HG03565 (cell line): ENCODE measurements around the gene AUTS2.

Source experiments
- ATAC-seq: cut with Tn5 transposase; IDR thresholded peaks from one replicate; pipeline ENCODE4 v1.9.1; 2021; ENCODE audit warnings: mild to moderate bottlenecking, moderate library complexity; ENCODE audit not compliant: unreplicated experiment

Gene AUTS2

GRCh38 chr7:70419526-70420380, 821.5 kb downstream of the AUTS2 start:
- ATAC-seq = no peak

GRCh38 chr7:70420381-70420662, 822.0 kb downstream of the AUTS2 start:
- no peak for ATAC-seq

DNA sequence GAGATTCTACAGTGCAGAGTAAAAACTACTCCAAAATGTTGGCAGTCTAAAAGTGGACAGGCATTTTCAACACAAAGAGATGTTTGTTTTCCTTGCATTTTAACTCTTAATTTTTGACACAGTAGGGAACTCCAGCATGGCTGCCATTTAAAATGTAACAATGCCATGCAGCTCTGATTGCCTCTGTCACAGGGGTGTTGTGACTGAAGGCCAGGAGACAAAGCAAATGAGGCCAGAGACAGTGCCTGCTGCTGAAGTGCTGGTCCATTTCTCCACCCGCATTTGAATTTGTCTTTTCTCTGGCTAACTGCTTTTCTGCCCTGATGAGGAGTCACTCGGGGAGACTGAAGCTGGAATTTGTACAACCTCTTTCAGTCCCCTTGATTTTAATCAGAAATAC, 823.0 kb downstream of the AUTS2 start:
- no peak for ATAC-seq

DNA sequence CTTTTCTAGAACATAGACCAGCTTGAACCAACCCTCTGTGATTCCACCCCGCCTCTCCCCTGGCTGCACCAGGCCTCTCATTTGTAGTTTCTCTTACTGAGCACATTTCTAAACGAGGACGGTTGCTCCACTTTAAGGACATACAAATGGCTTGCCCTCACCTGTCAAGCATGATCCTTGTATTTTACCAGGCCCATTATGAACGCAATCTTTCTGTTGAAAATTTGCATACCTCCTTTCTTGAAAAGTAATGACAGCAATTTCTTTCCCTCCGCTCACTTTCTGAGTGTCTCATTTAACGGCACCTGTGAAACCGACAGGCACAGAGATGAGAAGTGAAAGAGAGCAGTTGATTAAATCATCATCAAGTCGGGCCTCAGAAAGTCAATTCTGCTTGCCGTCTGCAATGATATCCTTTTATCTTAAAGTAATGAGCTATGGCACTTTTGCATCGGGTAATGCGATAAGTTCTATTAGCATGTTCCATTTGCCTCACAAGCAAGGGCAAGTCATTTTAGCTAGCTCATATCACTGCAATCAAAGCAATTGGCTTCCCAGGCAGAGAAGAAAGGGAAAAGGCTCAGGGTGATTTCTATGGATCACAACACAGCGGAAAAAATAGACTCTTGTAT, 828.1 kb downstream of the AUTS2 start:
- ATAC-seq = no peak

- no peak for ATAC-seq
Observed at GRCh38 chr7:70432567-70433001, 834.3 kb downstream of the AUTS2 start.

- no peak for ATAC-seq
Observed at GRCh38 chr7:70434376-70434775, 836.1 kb downstream of the AUTS2 start.

- ATAC-seq = no peak
Observed at GRCh38 chr7:70434821-70435220, 836.5 kb downstream of the AUTS2 start.

- ATAC-seq = no peak
Observed at GRCh38 chr7:70435634-70436033, 837.4 kb downstream of the AUTS2 start.

GRCh38 chr7:70436790-70437350, 838.6 kb downstream of the AUTS2 start:
- ATAC-seq = no peak

GRCh38 chr7:70439651-70440050, 841.4 kb downstream of the AUTS2 start:
- no peak for ATAC-seq

- ATAC-seq = no peak
Observed at GRCh38 chr7:70446448-70447143, 848.3 kb downstream of the AUTS2 start.

GRCh38 chr7:70448312-70448906, 850.1 kb downstream of the AUTS2 start:
- ATAC-seq = no peak

GRCh38 chr7:70450731-70451130, 852.5 kb downstream of the AUTS2 start:
- no peak for ATAC-seq

DNA sequence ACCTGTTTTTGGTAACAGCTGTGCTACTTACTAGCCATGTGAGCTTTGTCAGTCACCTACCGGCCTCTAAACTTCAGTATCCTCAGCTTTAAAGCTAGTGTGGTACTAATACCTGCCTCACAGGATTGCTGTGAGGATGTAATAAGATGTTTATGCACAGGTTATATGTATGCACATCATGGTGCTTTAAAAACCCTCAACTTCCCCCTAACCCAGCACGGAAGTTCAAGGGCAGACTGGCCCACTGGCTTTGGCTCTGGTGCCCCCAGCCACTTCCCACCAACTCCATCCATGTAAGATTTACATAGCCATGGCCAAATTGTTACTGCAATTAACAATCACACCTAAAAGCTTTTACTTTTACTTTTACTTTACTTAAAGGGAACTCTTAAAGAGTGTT, 857.6 kb downstream of the AUTS2 start:
- ATAC-seq = no peak

DNA sequence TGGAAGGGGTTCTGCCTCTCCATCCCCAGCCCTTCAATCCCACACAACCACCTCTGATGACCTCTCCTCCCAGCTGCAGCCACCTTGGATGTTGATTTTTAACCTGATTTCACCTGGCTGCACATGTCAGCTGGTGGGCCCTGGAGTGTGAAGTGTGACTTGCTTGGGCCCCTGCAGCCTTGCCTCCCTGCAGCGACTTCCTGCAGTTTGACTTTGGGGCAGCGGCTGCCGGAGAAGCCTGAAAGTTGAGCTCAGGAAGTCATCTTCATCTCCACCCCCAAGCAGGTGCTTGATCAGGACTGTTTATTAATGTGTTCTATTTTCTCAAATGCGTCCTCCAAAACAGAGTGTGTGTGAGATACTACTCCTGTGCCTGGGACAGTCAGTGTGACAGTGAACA, 858.4 kb downstream of the AUTS2 start:
- ATAC-seq = no peak

GRCh38 chr7:70457482-70457881, 859.2 kb downstream of the AUTS2 start:
- ATAC-seq = no peak

DNA sequence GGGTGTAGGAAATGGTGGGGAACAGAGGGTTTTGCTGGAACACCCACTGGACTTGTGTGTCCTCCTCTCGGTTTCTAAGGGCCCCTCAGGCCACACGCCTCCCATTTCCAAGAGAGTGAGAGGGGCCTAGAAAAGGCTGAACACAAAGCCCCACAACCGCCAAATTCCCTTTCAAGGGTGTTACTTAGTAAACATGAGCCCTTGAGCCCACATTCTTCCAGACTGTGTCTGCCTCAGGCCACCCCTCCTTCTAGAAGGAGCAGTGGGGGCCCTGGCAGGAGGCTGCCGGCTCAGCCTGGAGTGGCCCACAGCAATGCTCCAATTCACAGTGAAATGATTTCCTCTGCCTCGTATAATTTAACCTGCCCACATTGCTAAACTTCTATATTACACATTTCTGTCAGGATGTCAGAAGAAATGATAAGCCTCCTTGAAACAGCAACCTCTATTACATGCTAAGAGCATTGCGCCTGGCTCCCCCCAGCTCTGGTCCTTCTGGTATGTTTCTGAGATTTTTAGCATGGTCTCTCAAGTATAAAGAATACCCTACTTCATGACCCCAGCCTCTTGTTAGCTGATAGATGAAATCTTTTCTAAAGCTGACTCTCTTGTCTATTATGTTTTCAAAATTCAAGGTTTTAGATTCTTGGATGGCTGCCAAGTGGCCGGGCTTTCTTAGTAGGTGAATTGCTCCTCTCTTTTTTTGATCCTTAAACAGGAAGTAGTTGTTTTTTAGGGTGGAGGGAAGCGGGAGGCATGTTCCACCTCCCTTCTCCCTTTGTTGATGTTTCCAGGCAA, 859.8 kb downstream of the AUTS2 start:
- ATAC-seq = no peak

DNA sequence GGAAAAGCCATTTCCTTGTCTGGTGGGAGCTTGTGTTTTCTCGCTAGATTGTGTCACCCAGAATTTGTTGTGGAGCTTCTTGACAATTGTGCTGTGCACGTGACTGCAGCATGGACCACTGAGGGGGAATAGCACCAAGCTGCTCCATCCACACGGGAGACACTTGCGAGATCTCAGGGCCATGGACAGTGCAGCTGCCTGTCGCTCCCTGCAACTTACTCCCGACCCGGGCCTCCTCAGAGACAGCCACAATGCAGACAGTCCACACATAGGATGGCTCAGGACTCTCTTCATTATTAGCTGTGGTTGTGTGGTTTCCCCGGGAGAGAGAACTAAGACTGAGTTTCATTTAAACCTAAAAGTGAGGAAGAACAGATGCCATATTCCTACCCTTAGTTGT, 860.5 kb downstream of the AUTS2 start:
- no peak for ATAC-seq

DNA sequence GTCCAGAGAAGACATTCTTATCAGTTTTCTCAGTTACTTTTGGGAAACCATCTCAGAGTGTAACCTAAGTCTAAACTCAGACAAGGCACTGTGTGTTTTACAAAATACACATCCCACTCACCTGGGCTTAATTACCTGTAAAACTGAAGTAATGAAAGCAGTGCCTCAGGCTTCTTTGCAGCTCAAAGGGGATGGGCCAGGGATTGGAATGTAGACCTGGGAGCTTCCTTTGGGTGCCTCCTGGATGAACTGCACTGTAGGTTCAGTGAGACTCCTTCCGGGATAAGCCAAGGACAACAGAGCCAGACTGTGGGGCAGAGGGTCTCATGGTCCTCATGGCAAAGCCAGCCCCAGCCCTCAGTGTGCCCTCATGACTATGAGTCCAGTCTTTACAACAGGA, 861.3 kb downstream of the AUTS2 start:
- no peak for ATAC-seq

- ATAC-seq = no peak
Observed at GRCh38 chr7:70460071-70460470, 861.8 kb downstream of the AUTS2 start.

DNA sequence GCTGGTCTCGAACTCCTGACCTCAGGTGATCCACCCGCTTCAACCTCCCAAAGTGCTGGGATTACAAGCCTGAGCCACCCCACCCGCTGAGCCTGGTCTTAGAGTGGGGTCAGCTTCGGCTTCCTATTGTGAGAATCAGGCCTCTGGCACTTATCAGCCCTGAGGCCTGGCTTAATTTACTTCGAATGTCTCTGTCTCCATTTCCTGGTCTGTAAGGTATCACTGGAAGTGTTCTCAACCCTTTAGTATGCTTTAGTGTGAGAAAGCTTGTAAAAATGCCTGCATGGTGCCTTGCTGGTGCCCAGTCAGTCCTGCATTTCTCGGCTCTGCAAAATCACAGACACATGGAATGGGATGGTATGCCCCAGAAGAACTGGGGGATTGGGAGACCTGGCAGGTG, 862.3 kb downstream of the AUTS2 start:
- no peak for ATAC-seq
